Measurements from ENCODE around the gene KLRF1. TPM values are rescaled to one million over a fixed set of nuclear protein-coding genes. Genes with fewer than 3 reads are reported as not detected.
A peak's percentile ranks its signal among the peaks of the same experiment; 100 is the strongest.

The KLRF1 gene
- total RNA-seq, 3 donors from 2014 or later (not counting 1 experiment from before 2014, with no cell fraction given), result 364 to 424 (median 392) TPM

- peaks cover 2% of the 10 kb centered on the region in 2 donors for H3K9me3 Mint-ChIP-seq
- Histone ChIP-seq H3K27me3 (ENCODE audit: control insufficient read depth, insufficient read depth, low read length) (no peaks in the 10 kb centered on the region), H3K27ac (ENCODE audit: low read length) (peak overlapping the region; percentile 21), H3K4me1 (ENCODE audit: control insufficient read depth, insufficient read depth, low read length) (peaks cover 6% of the 10 kb centered on the region), H3K36me3 (ENCODE audit: control insufficient read depth, insufficient read depth, low read length) (no peaks in the 10 kb centered on the region), H3K9me3 (ENCODE audit: control insufficient read depth, insufficient read depth, low read length) (no peaks in the 10 kb centered on the region), H3K4me3 (ENCODE audit: low read length) (no peak overlapping the region)
- intact Hi-C loops (cut with micrococcal nuclease), result no loop called here
- ATAC-seq (no peak), DNase-seq (peak in 1 of 2 donors; percentile 42)
- no peaks in the 10 kb centered on the region for H3K36me3 Mint-ChIP-seq
- no CpG with 5 or more reads among the region's 8 CpGs for WGBS (ENCODE audit: insufficient coverage)
- TF ChIP-seq CTCF (IDR thresholded peaks at IDR 0.05), result no peak
- peak overlapping the region; percentile 75 for H3K4me3 Mint-ChIP-seq
- peak overlapping the region; percentile 13 to 45 for H3K27ac Mint-ChIP-seq
- H3K4me1 Mint-ChIP-seq, result peaks cover 42 to 43% of the 10 kb centered on the region in 2 donors
- peaks cover 0 to 4% of the 10 kb centered on the region in 2 donors for H3K27me3 Mint-ChIP-seq (ENCODE audit: low read depth in 2 of 2)
Observed at GRCh38 chr12:9793779-9794395, 33.4 kb upstream of the KLRF1 start.

GRCh38 chr12:9794484-9795093, 32.7 kb upstream of the KLRF1 start:
- Histone ChIP-seq H3K27me3 (ENCODE audit: control insufficient read depth, insufficient read depth, low read length) (no peaks in the 10 kb centered on the region), H3K4me1 (ENCODE audit: control insufficient read depth, insufficient read depth, low read length) (peaks cover 6% of the 10 kb centered on the region), H3K4me3 (ENCODE audit: low read length) (no peak overlapping the region), H3K9me3 (ENCODE audit: control insufficient read depth, insufficient read depth, low read length) (no peaks in the 10 kb centered on the region), H3K36me3 (ENCODE audit: control insufficient read depth, insufficient read depth, low read length) (no peaks in the 10 kb centered on the region), H3K27ac (ENCODE audit: low read length) (peak overlapping the region; percentile 21)
- peak overlapping the region; percentile 41 to 83 for H3K27ac Mint-ChIP-seq
- intact Hi-C loops (cut with micrococcal nuclease), result no loop called here
- H3K4me3 Mint-ChIP-seq, result peak overlapping the region; percentile 76
- no peaks in the 10 kb centered on the region for H3K36me3 Mint-ChIP-seq
- no peak for TF ChIP-seq CTCF (IDR thresholded peaks at IDR 0.05)
- peaks cover 2% of the 10 kb centered on the region in 2 donors for H3K9me3 Mint-ChIP-seq
- peak in 1 of 2 donors; percentile 24 for DNase-seq
- ATAC-seq, result peak in 2 of 3 donors; percentile 24 to 30
- 39% methylated on average over 2 of the region's 2 CpGs for WGBS (ENCODE audit: insufficient coverage)
- peaks cover 0 to 4% of the 10 kb centered on the region in 2 donors for H3K27me3 Mint-ChIP-seq (ENCODE audit: low read depth in 2 of 2)
- peaks cover 42 to 43% of the 10 kb centered on the region in 2 donors for H3K4me1 Mint-ChIP-seq

GRCh38 chr12:9795945-9796344, 31.3 kb upstream of the KLRF1 start:
- Histone ChIP-seq H3K27ac (ENCODE audit: low read length) (no peak overlapping the region), H3K4me3 (ENCODE audit: low read length) (no peak overlapping the region), H3K9me3 (ENCODE audit: control insufficient read depth, insufficient read depth, low read length) (no peaks in the 10 kb centered on the region), H3K27me3 (ENCODE audit: control insufficient read depth, insufficient read depth, low read length) (no peaks in the 10 kb centered on the region), H3K4me1 (ENCODE audit: control insufficient read depth, insufficient read depth, low read length) (peaks cover 6% of the 10 kb centered on the region), H3K36me3 (ENCODE audit: control insufficient read depth, insufficient read depth, low read length) (no peaks in the 10 kb centered on the region)
- peaks cover 0 to 4% of the 10 kb centered on the region in 2 donors for H3K27me3 Mint-ChIP-seq (ENCODE audit: low read depth in 2 of 2)
- DNase-seq (no peak), ATAC-seq (no peak)
- H3K27ac Mint-ChIP-seq, result peak overlapping the region; percentile 41 to 83
- intact Hi-C loops (cut with micrococcal nuclease), result no loop called here
- H3K36me3 Mint-ChIP-seq, result no peaks in the 10 kb centered on the region
- peak overlapping the region; percentile 76 for H3K4me3 Mint-ChIP-seq
- no peak for TF ChIP-seq CTCF (IDR thresholded peaks at IDR 0.05)
- 94% methylated on average over 2 of the region's 2 CpGs for WGBS (ENCODE audit: insufficient coverage)
- no peaks in the 10 kb centered on the region for H3K9me3 Mint-ChIP-seq
- peaks cover 42 to 43% of the 10 kb centered on the region in 2 donors for H3K4me1 Mint-ChIP-seq

Measured in natural killer cell (primary cell).